B cell (primary cell): ENCODE measurements around the gene PDAP1. TPM values are rescaled to one million over a fixed set of nuclear protein-coding genes. Genes with fewer than 3 reads are reported as not detected.

Source experiments
- ATAC-seq: fragments of 200-7000 bp; cut with Tn5 transposase; one replicate; pipeline ENCODE4 v1.10.0; 2021; ENCODE audit warnings: low read depth, mild to moderate bottlenecking, moderate number of reproducible peaks, moderate library complexity
- CTCF ChIA-PET: fragments of 350-600 bp; sonication (Branson Sonifier 250); formaldehyde crosslinking; loops from one replicate; lab custom pipeline; 2021; ENCODE audit warnings: antibody characterized with exemption, inconsistent platforms; lab: Charles Lee
- POLR2A ChIA-PET: fragments of 350-600 bp; sonication (Branson Sonifier 250); formaldehyde crosslinking; loops from one replicate; lab custom pipeline; 2021; ENCODE audit warnings: antibody characterized with exemption; lab: Charles Lee
- DNase-seq: peaks from one replicate; pipeline ENCODE4 v3.0.0; 2013
- H2AFZ ChIP-seq: 2 replicates; pipeline ENCODE4 v1.6.1; 2012; ENCODE audit warnings: mild to moderate bottlenecking, low read depth, low read length; ENCODE audit not compliant: insufficient read depth, poor library complexity, severe bottlenecking
- H3K27ac ChIP-seq, 2 donors: 1 replicate in 1 of 2; 2 replicates in 1 of 2; pipeline ENCODE4 v1.5.1; 2012 to 2013; ENCODE audit warnings: low read length in 2 of 2, mild to moderate bottlenecking in 2 of 2, moderate library complexity in 1 of 2
- H3K27me3 ChIP-seq, 4 experiments: fragments of 200-600 bp in 1 of 4; sonication (generic) in 1 of 4; replicated peaks in 1 of 4; 1 replicate in 2 of 4; 2 replicates in 2 of 4; pipeline versions ENCODE4 v1.6.1 to v1.7.0; 2013 to 2016; ENCODE audit warnings: low read length in 3 of 4, mild to moderate bottlenecking in 2 of 4, mixed read lengths in 1 of 4, moderate library complexity in 1 of 4; ENCODE audit not compliant: insufficient read depth in 4 of 4, control insufficient read depth in 3 of 4; ENCODE audit errors: control extremely low read depth in 1 of 4
- H3K36me3 ChIP-seq, 2 experiments: replicated peaks in 1 of 2; 1 replicate in 1 of 2; 2 replicates in 1 of 2; pipeline versions ENCODE4 v1.6.1 to v1.7.1; 2013; ENCODE audit warnings: low read length in 1 of 2; ENCODE audit not compliant: insufficient read depth in 2 of 2, control insufficient read depth in 1 of 2; ENCODE audit errors: control extremely low read depth in 1 of 2, extremely low read depth in 1 of 2
- H3K4me1 ChIP-seq, 2 donors: fragments of 200-600 bp in 1 of 2; sonication (generic) in 1 of 2; 1 replicate in 1 of 2; 2 replicates in 1 of 2; pipeline versions ENCODE4 v1.5.1 to v1.6.1; 2013 to 2017; ENCODE audit warnings: low read length in 2 of 2; ENCODE audit not compliant: control insufficient read depth in 2 of 2, insufficient read depth in 2 of 2
- H3K4me2 ChIP-seq: replicated peaks from 2 replicates; pipeline ENCODE3; 2012; ENCODE audit warnings: mild to moderate bottlenecking, low read depth, low read length; ENCODE audit not compliant: poor library complexity, severe bottlenecking
- H3K4me3 ChIP-seq, 5 experiments: fragments of 200-600 bp in 1 of 5; sonication (generic) in 1 of 5; 1 replicate in 3 of 5; 2 replicates in 2 of 5; pipeline versions ENCODE4 v1.5.1 to v1.7.0; 2011 to 2016; ENCODE audit warnings: low read length in 4 of 5, mild to moderate bottlenecking in 4 of 5, low read depth in 2 of 5, control low read depth in 1 of 5, moderate library complexity in 1 of 5; ENCODE audit not compliant: insufficient read depth in 1 of 5; ENCODE audit errors: control extremely low read depth in 1 of 5, extremely low read depth in 1 of 5
- H3K79me2 ChIP-seq: fragments of 200-600 bp; sonication (generic); one replicate; pipeline ENCODE4 v1.6.0; 2016; ENCODE audit warnings: low read length; ENCODE audit not compliant: control insufficient read depth, insufficient read depth
- H3K9ac ChIP-seq: fragments of 200-600 bp; sonication (generic); 2 replicates; pipeline ENCODE4 v1.6.1; 2017; ENCODE audit warnings: mild to moderate bottlenecking, low read length, moderate library complexity
- H3K9me3 ChIP-seq, 3 donors: one replicate each; pipeline versions ENCODE4 v1.6.1 to v1.7.1; 2013; ENCODE audit warnings: low read length in 2 of 3; ENCODE audit not compliant: control insufficient read depth in 2 of 3, insufficient read depth in 1 of 3; ENCODE audit errors: control extremely low read depth in 1 of 3
- H4K20me1 ChIP-seq: 2 replicates; pipeline ENCODE4 v1.6.0; 2012; ENCODE audit warnings: mild to moderate bottlenecking, low read length; ENCODE audit not compliant: insufficient read depth, control insufficient read depth, poor library complexity, severe bottlenecking
- H3K27ac Mint-ChIP-seq: one replicate; pipeline ENCODE4 v1.8.0; 2021; ENCODE audit warnings: mixed read lengths
- H3K27me3 Mint-ChIP-seq: one replicate; pipeline ENCODE4 v1.8.0; 2021; ENCODE audit warnings: mixed read lengths
- H3K4me1 Mint-ChIP-seq: one replicate; pipeline ENCODE4 v1.8.0; 2021; ENCODE audit warnings: mixed read lengths
- H3K4me3 Mint-ChIP-seq: one replicate; pipeline ENCODE4 v1.8.0; 2021; ENCODE audit warnings: mixed read lengths
- H3K9me3 Mint-ChIP-seq: one replicate; pipeline ENCODE4 v1.8.0; 2022; ENCODE audit warnings: mixed read lengths; ENCODE audit not compliant: insufficient read depth
- EZH2 ChIP-seq: IDR thresholded peaks from 2 replicates; pipeline ENCODE4 v1.6.1; 2012; ENCODE audit warnings: borderline replicate concordance, low read depth, mild to moderate bottlenecking, moderate library complexity, low read length; ENCODE audit not compliant: insufficient read depth, poor library complexity, severe bottlenecking
- WGBS: methylation state at CpG from one replicate; pipeline ENCODE4 v1.1.5; 2013; ENCODE audit warnings: missing lambda C conversion rate; ENCODE audit not compliant: insufficient coverage; 5-methylcytosine and 5-hydroxymethylcytosine counted together
- intact Hi-C: fragments of 100-400 bp; cut with micrococcal nuclease; formaldehyde crosslinking; loops from one replicate; pipeline ENCODE4 v1.10.0; 2022
- polyA plus RNA-seq: library from polyadenylated mRNA; depleted of rRNA; stranded (reverse); fragments of >200 nt; gene quantifications from 2 replicates; pipeline ENCODE4 v1.2.3, GENCODE V29; 2012
- total RNA-seq, 2 donors: library from RNA; stranded (reverse); fragments of 120-200 nt in 1 of 2; gene quantifications; 1 replicate in 1 of 2; 2 replicates in 1 of 2; pipeline versions ENCODE4 v1.2.3 to v1.2.4, GENCODE V29; 2013 to 2022
- TF ChIP-seq, protein P1 (sequence below): fragments of 200-600 bp; IDR thresholded peaks from one replicate; pipeline ENCODE4 v1.8.0; 2022; ENCODE audit warnings: antibody characterized with exemption, mild to moderate bottlenecking

PDAP1 gene
- total and polyA plus RNA-seq, 2 donors (not counting 1 experiment from before 2014, with no cell fraction given): 19.2 to 60.4 TPM

GRCh38 chr7:99457050-99457649, 48.8 kb upstream of the PDAP1 start:
- no peaks in the 10 kb centered on the region for H3K9me3 Mint-ChIP-seq
- TF ChIP-seq EZH2: no peak
- TF ChIP-seq, protein P1, sequence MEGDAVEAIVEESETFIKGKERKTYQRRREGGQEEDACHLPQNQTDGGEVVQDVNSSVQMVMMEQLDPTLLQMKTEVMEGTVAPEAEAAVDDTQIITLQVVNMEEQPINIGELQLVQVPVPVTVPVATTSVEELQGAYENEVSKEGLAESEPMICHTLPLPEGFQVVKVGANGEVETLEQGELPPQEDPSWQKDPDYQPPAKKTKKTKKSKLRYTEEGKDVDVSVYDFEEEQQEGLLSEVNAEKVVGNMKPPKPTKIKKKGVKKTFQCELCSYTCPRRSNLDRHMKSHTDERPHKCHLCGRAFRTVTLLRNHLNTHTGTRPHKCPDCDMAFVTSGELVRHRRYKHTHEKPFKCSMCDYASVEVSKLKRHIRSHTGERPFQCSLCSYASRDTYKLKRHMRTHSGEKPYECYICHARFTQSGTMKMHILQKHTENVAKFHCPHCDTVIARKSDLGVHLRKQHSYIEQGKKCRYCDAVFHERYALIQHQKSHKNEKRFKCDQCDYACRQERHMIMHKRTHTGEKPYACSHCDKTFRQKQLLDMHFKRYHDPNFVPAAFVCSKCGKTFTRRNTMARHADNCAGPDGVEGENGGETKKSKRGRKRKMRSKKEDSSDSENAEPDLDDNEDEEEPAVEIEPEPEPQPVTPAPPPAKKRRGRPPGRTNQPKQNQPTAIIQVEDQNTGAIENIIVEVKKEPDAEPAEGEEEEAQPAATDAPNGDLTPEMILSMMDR: no peak
- H4K20me1 ChIP-seq: peaks cover 52% of the 10 kb centered on the region
- peaks cover 7% of the 10 kb centered on the region for H3K4me1 Mint-ChIP-seq
- no peak overlapping the region for H3K4me2 ChIP-seq
- H3K4me3 ChIP-seq: no peak overlapping the region
- ATAC-seq (no peak), DNase-seq (no peak)
- no peaks in the 10 kb centered on the region for H3K27me3 Mint-ChIP-seq
- H3K27ac Mint-ChIP-seq: no peak overlapping the region
- H3K79me2 ChIP-seq: peaks cover 53% of the 10 kb centered on the region
- H3K4me3 Mint-ChIP-seq: no peak overlapping the region
- H3K9ac ChIP-seq: no peak overlapping the region
- H3K4me1 ChIP-seq: no peaks in the 10 kb centered on the region
- no peaks in the 10 kb centered on the region for H3K27me3 ChIP-seq
- no peaks in the 10 kb centered on the region for H3K9me3 ChIP-seq
- no peak overlapping the region for H2AFZ ChIP-seq
- ChIA-PET POLR2A (no interaction called here), CTCF (no interaction called here)
- WGBS: 100% methylated on average over 3 of the region's 6 CpGs
- H3K27ac ChIP-seq: no peak overlapping the region
- intact Hi-C loops: no loop called here
- peaks cover 0 to 51% of the 10 kb centered on the region in 2 experiments for H3K36me3 ChIP-seq

DNA sequence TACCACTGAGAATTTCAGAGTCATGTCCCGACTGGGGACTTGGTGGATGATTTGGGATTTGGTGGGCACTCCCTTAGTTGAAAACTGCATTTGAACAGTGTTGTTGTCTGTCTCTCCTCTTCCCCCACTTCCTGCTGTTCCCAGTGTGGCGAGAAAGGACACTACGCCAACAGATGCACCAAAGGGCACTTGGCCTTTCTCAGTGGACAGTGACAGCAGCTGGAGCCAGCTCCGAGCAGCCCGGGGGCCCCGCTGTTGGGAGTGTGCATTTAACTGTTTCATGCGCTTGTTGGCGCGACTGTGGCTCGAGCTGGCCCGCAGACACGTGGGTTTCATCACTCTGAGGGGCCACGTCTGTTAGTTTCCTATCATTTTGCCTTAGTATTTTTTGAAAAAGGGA, 47.9 kb upstream of the PDAP1 start:
- Histone ChIP-seq H3K4me3 (no peak overlapping the region), H3K27ac (no peak overlapping the region), H3K9me3 (no peaks in the 10 kb centered on the region), H4K20me1 (peaks cover 49% of the 10 kb centered on the region), H3K79me2 (peaks cover 51% of the 10 kb centered on the region), H2AFZ (no peak overlapping the region), H3K36me3 (peaks cover 0 to 58% of the 10 kb centered on the region in 2 experiments), H3K27me3 (no peaks in the 10 kb centered on the region), H3K4me1 (no peaks in the 10 kb centered on the region), H3K9ac (no peak overlapping the region), H3K4me2 (no peak overlapping the region)
- TF ChIP-seq, protein P1: no peak
- no peak for TF ChIP-seq EZH2
- 93% methylated on average over 12 of the region's 13 CpGs for WGBS
- ChIA-PET CTCF (no interaction called here), POLR2A (no interaction called here)
- ATAC-seq: no peak
- Mint-ChIP-seq H3K9me3 (no peaks in the 10 kb centered on the region), H3K27me3 (no peaks in the 10 kb centered on the region), H3K27ac (no peak overlapping the region), H3K4me1 (peaks cover 7% of the 10 kb centered on the region), H3K4me3 (no peak overlapping the region)
- intact Hi-C loops: no loop called here
- no peak for DNase-seq
